SH-SY5Y (cell line): ENCODE measurements around the gene SEMA3G.

Source experiments
- GATA2 ChIP-seq: IDR thresholded peaks from 2 replicates; pipeline ENCODE4 v1.6.1; 2011; ENCODE audit warnings: mild to moderate bottlenecking, low read depth, low read length
- GATA3 ChIP-seq: IDR thresholded peaks from 2 replicates; pipeline ENCODE4 v1.6.1; 2011; ENCODE audit warnings: low read depth, mild to moderate bottlenecking, low read length, moderate library complexity

DNA sequence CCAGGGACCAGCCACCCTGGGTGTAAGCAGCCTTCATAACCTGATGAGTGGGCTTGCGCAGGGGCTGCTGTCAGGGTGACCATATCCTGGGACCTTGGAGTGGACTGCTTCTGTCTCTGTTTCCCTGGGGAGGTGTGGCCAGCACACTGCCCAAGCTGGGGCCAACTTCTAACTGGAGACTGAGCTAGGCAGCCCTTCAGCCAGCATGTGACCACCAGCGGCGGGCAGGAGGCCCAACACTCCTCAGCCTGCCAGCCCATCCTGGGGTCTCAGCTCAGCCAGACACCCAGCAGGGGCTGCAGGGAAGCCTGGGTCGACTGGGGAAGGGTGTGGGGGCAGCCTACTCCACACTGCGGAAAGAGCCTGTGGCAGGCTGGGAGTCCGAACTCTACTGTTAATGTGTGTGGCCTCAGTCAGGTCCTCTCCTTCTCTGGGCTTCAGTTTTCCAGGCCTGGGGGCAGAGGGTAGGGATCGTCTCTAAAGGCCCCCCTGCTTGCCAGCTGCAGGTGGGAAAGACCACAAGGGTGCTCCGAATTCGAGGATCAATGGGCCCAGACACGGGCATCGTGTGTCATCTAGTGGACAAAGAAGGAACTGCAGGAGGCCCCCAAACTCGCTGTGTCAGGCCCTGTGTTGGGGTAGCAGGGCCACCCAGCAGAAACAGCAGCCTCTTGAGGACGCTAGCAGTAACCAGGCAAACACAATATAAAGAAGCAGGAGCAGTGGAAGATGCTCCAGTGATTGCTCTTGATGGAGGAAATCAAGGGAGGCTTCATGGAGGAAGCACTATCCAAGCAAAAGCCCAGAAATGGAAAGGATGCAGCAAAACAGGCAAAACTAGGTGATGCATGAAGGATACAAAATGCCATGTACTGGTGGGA, 2.0 kb upstream of the SEMA3G start:
- TF ChIP-seq GATA2 (no peak), GATA3 (no peak)
